Pancreas (tissue), 10 donors: ENCODE results near the gene FAM193A. TPM values are rescaled to one million over a fixed set of nuclear protein-coding genes. Genes with fewer than 3 reads are reported as not detected.
"Not testable (repeated sequence)": the region's sequence is repeated elsewhere in the genome, so short reads cannot be mapped to it uniquely, and the experiment has no call there.

Experiments used
- ATAC-seq, 4 donors: fragments of 200-7000 bp; cut with Tn5 transposase; one replicate each; pipeline versions ENCODE4 v1.8.0 to v1.9.1; 2020; ENCODE audit warnings: mild to moderate bottlenecking in 4 of 4, moderate library complexity in 4 of 4
- DNase-seq, 6 donors: peaks; one replicate each; pipeline ENCODE4 v3.0.0-alpha.2; 2020
- FAIRE-seq: peaks from 2 replicates; lab custom pipeline; 2012; peaks lifted over from hg19 to GRCh38; lab: Jason Lieb, UNC
- H3K27ac ChIP-seq, 4 donors: fragments of 200-600 bp; sonication (generic); 1 replicate in 3 of 4; 2 replicates in 1 of 4; pipeline versions ENCODE4 v1.5.0 to v1.8.0; 2020
- H3K27me3 ChIP-seq, 4 donors: fragments of 200-600 bp; one replicate each; pipeline ENCODE4 v1.8.0; 2021
- H3K36me3 ChIP-seq, 3 donors: fragments of 200-600 bp; sonication (generic) in 1 of 3; one replicate each; pipeline versions ENCODE4 v1.5.0 to v1.8.0; 2020 to 2021
- H3K4me1 ChIP-seq, 3 donors: fragments of 200-600 bp; one replicate each; pipeline ENCODE4 v1.8.0; 2021
- H3K4me3 ChIP-seq, 4 donors: fragments of 200-600 bp; sonication (generic) in 2 of 4; one replicate each; pipeline versions ENCODE4 v1.5.0 to v1.8.0; 2020 to 2021
- H3K9me3 ChIP-seq, 4 donors: fragments of 200-600 bp; one replicate each; pipeline ENCODE4 v1.8.0; 2021
- CTCF ChIP-seq, 4 donors: fragments of 200-600 bp; sonication (generic) in 3 of 4; IDR thresholded peaks; one replicate each; pipeline versions ENCODE4 v1.5.0 to v1.8.0; 2021; ENCODE audit warnings: antibody characterized with exemption in 4 of 4
- WGBS, 2 donors: extraction: QIAGEN DNeasy Blood & Tissue Kit; methylation state at CpG; one replicate each; pipeline ENCODE4 v1.1.7; 2013; 5-methylcytosine and 5-hydroxymethylcytosine counted together
- intact Hi-C, 3 donors: fragments of 100-400 bp; cut with DNase I; formaldehyde crosslinking; loops; one replicate each; pipeline versions ENCODE4 v1.11.1 to v1.14.2; 2022
- polyA plus RNA-seq, 2 donors: library from polyadenylated mRNA; stranded (reverse); fragments of 200-250 nt; gene quantifications; one replicate each; pipeline ENCODE4 v1.2.3, GENCODE V29; 2013
- total RNA-seq, 6 donors: library from RNA; stranded (reverse); fragmentation: NEBNext Ultra II Directional in 4 of 6; extraction: Animal tissue kit (Norgen Biotek cat#: 25700) in 4 of 6; gene quantifications; one replicate each; pipeline versions ENCODE4 v1.2.1 to v1.2.4, GENCODE V29; 2021 to 2023
- donor health status: healthy with polysubstance abuse.
- donor health status: DM: no; HTN: no; CAD: no; lungs with moderate emphysema.
- donor health status: DM: no; HTN: no; CAD: no.
- donor health status: control.
- donor health status: control.
- donor health status: Bipolar disorder and iron deficiency.
- donor health status: DM: yes; HTN: yes; CAD: no.
- donor health status: DM: no; HTN: no; CAD: no.
- donor health status: DM: no; HTN: no; CAD: no.
- donor health status: DM: yes; HTN: yes; CAD: no.

Gene FAM193A
- total and polyA plus RNA-seq, 8 donors: 10.1 to 17.0 (median 10.7) TPM

GRCh38 chr4:2733844-2734574, 197.6 kb downstream of the FAM193A start:
- Histone ChIP-seq H3K36me3 (peaks cover 4 to 18% (median 5%) of the 10 kb centered on the region in 3 donors), H3K27ac (no peak overlapping the region), H3K4me1 (no peaks in the 10 kb centered on the region), H3K4me3 (no peak overlapping the region), H3K27me3 (no peaks in the 10 kb centered on the region), H3K9me3 (no peaks in the 10 kb centered on the region)
- intact Hi-C loops: no loop called here
- no peak for FAIRE-seq
- WGBS, 2 donors: 96 to 98% methylated on average over 2 of the region's 2 CpGs
- ATAC-seq: no peak
- no peak for TF ChIP-seq CTCF (IDR thresholded peaks at IDR 0.05)
- peak in 1 of 6 donors; percentile 29 for DNase-seq

GRCh38 chr4:2734612-2735011, 198.2 kb downstream of the FAM193A start:
- Histone ChIP-seq H3K36me3 (peaks cover 4 to 18% (median 5%) of the 10 kb centered on the region in 3 donors), H3K4me1 (no peaks in the 10 kb centered on the region), H3K4me3 (no peak overlapping the region), H3K27me3 (no peaks in the 10 kb centered on the region), H3K27ac (no peak overlapping the region), H3K9me3 (no peaks in the 10 kb centered on the region)
- 92 to 97% methylated on average over 1 of the region's 1 CpG for WGBS, 2 donors
- TF ChIP-seq CTCF (IDR thresholded peaks at IDR 0.05): no peak
- ATAC-seq (no peak), FAIRE-seq (no peak), DNase-seq (no peak)
- intact Hi-C loops: no loop called here

GRCh38 chr4:2735869-2736268, 199.4 kb downstream of the FAM193A start:
- ATAC-seq: no peak
- no peaks in the 10 kb centered on the region for H3K27me3 ChIP-seq
- no peaks in the 10 kb centered on the region for H3K4me1 ChIP-seq
- no peak for DNase-seq
- no peaks in the 10 kb centered on the region for H3K9me3 ChIP-seq
- peaks cover 0 to 18% (median 5%) of the 10 kb centered on the region in 3 donors for H3K36me3 ChIP-seq
- H3K4me3 ChIP-seq: no peak overlapping the region
- TF ChIP-seq CTCF (IDR thresholded peaks at IDR 0.05): no peak
- no peak for FAIRE-seq
- H3K27ac ChIP-seq: no peak overlapping the region
- intact Hi-C loops: no loop called here

- 97 to 100% methylated on average over 2 of the region's 2 CpGs for WGBS, 2 donors
- H3K27me3 ChIP-seq, FAIRE-seq, intact Hi-C loops, DNase-seq, ATAC-seq, H3K4me3 ChIP-seq, H3K36me3 ChIP-seq, H3K27ac ChIP-seq, H3K4me1 ChIP-seq, H3K9me3 ChIP-seq: not testable (repeated sequence)
These were observed 201.8 kb downstream of the FAM193A start for GRCh38 chr4:2738296-2738695.

- no peak overlapping the region for H3K4me3 ChIP-seq
- H3K27ac ChIP-seq: no peak overlapping the region
- FAIRE-seq: no peak
These were observed 205.2 kb downstream of the FAM193A start for GRCh38 chr4:2741626-2742025.

More at GRCh38 chr4:2741626-2742025, 205.2 kb downstream of the FAM193A start:
- H3K9me3 ChIP-seq: no peaks in the 10 kb centered on the region
- DNase-seq (peak in 2 of 6 donors; percentile 17 to 41), ATAC-seq (no peak)
- H3K27me3 ChIP-seq: no peaks in the 10 kb centered on the region
- 85 to 86% methylated on average over 9 of the region's 9 CpGs for WGBS, 2 donors
- intact Hi-C loops: no loop called here
- TF ChIP-seq CTCF (IDR thresholded peaks at IDR 0.05): no peak
- peaks cover 0 to 34% (median 16%) of the 10 kb centered on the region in 3 donors for H3K36me3 ChIP-seq
- no peaks in the 10 kb centered on the region for H3K4me1 ChIP-seq
